Activated T-helper 17 cell treated with anti-CD3 and anti-CD28 coated beads, Interleukin-2, amount 50 U/mL, for 72 hours (primary cell): Measurements from ENCODE around the gene EHBP1. TPM values are rescaled to one million over a fixed set of nuclear protein-coding genes. Genes with fewer than 3 reads are reported as not detected.

Experiments
- ATAC-seq: fragments of 150-1000 bp; cut with Tn5 transposase; replicated peaks from 2 replicates; pipeline ENCODE4 v1.10.0; 2021; ENCODE audit warnings: mild to moderate bottlenecking, moderate library complexity
- H3K27ac Mint-ChIP-seq: one replicate; pipeline ENCODE4 v1.8.0; 2022; ENCODE audit warnings: mixed read lengths
- H3K27me3 Mint-ChIP-seq: one replicate; pipeline ENCODE4 v1.8.0; 2022; ENCODE audit warnings: mixed read lengths
- H3K36me3 Mint-ChIP-seq: one replicate; pipeline ENCODE4 v1.8.0; 2022; ENCODE audit warnings: low read depth, mild to moderate bottlenecking, mixed read lengths
- H3K4me1 Mint-ChIP-seq: one replicate; pipeline ENCODE4 v1.8.0; 2022; ENCODE audit warnings: mixed read lengths
- H3K4me3 Mint-ChIP-seq: one replicate; pipeline ENCODE4 v1.8.0; 2022; ENCODE audit warnings: mild to moderate bottlenecking, mixed read lengths
- H3K9me3 Mint-ChIP-seq: one replicate; pipeline ENCODE4 v1.8.0; 2022; ENCODE audit warnings: mixed read lengths
- total RNA-seq, 2 donors: library from RNA; stranded (reverse); gene quantifications; one replicate each; pipeline ENCODE4 v1.2.3, GENCODE V29; 2022

Gene EHBP1
- total RNA-seq, 2 donors from 2014 or later: 21.5 to 22.0 TPM

DNA sequence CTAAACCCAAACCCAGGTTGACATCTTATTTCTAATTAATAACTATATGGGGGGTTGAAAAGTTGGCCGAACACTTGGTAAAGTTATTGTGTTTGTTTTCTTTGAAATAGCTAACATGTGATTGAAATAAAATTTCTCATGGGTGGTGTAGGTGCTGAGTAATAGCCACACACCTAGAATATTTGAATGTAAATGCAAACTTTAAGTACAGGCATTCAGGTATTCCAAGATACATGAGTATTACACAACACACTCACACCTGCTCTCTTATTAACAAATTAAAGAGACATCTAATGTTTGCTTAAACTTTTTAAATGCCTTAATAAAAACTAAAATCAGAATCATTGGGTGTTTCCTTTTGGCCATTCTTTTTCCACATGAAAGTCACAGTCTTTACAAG, 165.5 kb downstream of the EHBP1 start:
- peaks cover 76% of the 10 kb centered on the region for H3K36me3 Mint-ChIP-seq
- no peak overlapping the region for H3K4me3 Mint-ChIP-seq
- no peak overlapping the region for H3K27ac Mint-ChIP-seq
- H3K27me3 Mint-ChIP-seq: no peaks in the 10 kb centered on the region
- no peaks in the 10 kb centered on the region for H3K4me1 Mint-ChIP-seq
- no peak for ATAC-seq
- H3K9me3 Mint-ChIP-seq: peaks cover 14% of the 10 kb centered on the region

DNA sequence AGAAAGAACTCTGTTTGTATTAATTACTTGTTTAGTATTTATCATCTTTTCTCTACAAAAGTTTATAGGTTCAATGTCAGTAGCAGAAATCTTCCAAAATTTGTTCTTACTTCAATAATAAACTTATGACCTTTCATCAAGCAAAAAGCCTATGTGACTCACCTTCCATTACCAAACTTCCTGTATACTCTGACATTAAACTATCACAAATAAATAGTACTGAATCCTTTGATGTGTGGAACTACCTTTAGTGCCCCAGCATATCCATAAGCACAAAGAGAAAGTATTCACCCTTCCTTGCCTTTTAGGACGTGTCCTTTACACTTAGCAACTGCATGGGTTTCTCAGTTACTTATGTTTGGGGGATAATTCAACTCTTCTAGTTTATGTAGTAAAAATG, 166.0 kb downstream of the EHBP1 start:
- Mint-ChIP-seq H3K27me3 (no peaks in the 10 kb centered on the region), H3K27ac (no peak overlapping the region), H3K4me3 (no peak overlapping the region), H3K4me1 (no peaks in the 10 kb centered on the region), H3K36me3 (peaks cover 76% of the 10 kb centered on the region), H3K9me3 (peaks cover 20% of the 10 kb centered on the region)
- ATAC-seq: no peak

DNA sequence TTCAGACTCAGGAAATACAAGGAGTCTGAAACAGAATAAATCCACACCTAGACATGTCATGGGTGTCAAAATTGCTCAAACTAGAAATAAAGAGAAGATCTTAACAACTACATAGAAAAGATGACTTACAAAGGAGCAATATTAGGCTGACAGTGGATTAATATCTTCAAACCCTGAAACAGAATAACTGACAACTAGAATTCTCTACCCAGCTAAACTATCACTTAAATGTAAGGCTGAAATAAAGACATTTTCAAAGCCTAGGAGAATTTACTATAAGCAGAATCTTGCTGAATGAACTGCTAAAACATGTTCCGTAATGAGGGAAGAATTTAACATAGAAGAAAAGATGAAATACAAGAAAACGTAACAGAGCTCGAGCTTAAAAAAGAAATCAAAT, 168.1 kb downstream of the EHBP1 start:
- Mint-ChIP-seq H3K4me3 (no peak overlapping the region), H3K4me1 (no peaks in the 10 kb centered on the region), H3K27ac (no peak overlapping the region), H3K36me3 (peaks cover 79% of the 10 kb centered on the region), H3K27me3 (no peaks in the 10 kb centered on the region), H3K9me3 (peaks cover 24% of the 10 kb centered on the region)
- ATAC-seq: no peak

DNA sequence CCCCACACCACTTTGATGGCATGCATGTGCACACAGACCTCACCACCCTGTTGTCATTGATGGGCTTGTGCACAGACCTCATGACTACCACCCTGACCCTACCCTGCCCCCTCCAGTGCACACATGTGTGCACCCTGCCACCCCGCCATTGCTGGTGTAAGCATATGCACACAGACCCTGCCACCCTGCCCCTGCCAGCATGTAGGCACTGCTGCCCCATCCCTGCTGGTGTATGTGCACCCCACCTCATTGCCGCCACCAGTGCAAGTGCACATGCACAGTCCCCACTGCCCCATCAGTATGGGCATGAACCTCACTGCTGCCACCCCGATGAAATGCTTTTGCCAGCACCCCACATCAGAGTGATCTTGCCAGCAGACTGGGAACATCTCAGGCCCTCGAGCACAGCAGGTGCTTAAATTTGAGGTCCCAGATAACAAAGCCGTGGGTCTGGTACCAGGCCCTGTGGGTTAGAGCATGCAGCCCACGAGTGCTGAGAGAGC, 169.4 kb downstream of the EHBP1 start:
- Mint-ChIP-seq H3K9me3 (peaks cover 19% of the 10 kb centered on the region), H3K4me3 (no peak overlapping the region), H3K27me3 (no peaks in the 10 kb centered on the region), H3K4me1 (no peaks in the 10 kb centered on the region), H3K27ac (no peak overlapping the region), H3K36me3 (peaks cover 70% of the 10 kb centered on the region)
- no peak for ATAC-seq

DNA sequence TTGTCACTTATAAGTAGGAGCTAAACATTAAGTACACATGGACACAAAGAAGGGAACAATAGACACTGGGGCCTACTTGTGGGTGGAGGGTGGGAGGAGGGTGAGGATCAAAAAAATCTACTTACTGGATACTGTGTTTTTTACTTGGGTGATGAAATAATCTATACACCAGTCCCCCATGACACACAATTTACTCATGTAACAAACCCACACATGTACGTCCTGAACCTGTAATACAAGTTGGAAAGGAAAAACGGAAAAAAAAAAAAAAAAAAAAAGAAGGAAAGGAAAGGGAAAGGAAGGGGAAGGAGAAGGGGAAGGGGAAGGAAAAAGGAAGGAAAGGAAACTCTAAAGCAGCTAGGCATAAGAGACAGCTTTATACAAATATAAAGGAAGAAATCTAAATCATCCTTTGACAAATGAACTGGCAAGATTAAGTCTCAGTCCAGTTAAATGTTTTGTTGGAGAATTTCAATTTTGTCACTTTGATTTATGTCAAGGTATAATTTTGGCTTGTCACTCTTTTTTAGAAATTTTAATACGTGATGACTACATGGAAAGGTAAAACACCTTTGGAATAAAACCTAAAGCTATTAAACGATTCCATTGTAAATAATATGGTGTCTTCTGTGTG, 175.8 kb downstream of the EHBP1 start:
- ATAC-seq: no peak
- H3K36me3 Mint-ChIP-seq: peaks cover 28% of the 10 kb centered on the region
- no peaks in the 10 kb centered on the region for H3K27me3 Mint-ChIP-seq
- peaks cover 7% of the 10 kb centered on the region for H3K9me3 Mint-ChIP-seq
- H3K4me3 Mint-ChIP-seq: no peak overlapping the region
- no peak overlapping the region for H3K27ac Mint-ChIP-seq
- H3K4me1 Mint-ChIP-seq: no peaks in the 10 kb centered on the region

DNA sequence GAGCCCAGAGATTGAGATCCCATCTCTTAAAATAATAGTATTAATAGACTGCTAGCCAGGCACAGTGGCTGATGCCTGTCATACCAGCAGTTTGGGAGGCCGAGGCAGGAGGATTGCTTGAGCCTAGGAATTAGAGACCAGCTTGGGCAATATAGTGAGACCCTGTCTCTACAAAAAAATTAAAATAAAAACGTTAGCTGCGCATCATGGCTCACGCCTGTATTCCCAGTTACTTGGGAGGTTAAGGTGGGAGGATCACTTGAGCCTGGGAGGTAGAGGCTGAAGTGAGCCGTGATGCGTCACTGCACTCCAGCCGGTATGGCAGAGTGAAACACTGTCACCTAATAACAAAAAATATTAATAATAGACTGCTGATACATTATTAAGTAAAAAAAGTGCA, 178.1 kb downstream of the EHBP1 start:
- no peak for ATAC-seq

DNA sequence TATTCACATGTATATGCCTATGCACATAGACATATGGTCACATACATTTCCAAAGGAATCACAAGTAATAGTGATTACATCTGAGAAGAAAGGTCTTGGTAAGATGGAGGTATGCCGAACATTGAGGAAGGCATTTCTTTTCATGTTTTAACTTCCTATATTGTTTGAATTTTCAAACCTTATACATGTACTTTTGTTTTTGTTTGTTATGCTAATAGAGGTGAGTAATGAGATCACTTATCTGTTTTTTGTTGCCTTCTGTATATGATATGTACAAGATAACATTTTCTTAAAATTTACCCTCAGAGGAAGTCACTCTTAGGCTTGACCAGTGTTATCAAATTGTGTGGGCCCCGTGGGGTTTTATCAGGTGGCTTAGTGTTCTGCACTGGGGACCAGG, 178.6 kb downstream of the EHBP1 start:
- no peak for ATAC-seq
- peaks cover 6% of the 10 kb centered on the region for H3K36me3 Mint-ChIP-seq
- H3K27ac Mint-ChIP-seq: no peak overlapping the region
- H3K4me1 Mint-ChIP-seq: no peaks in the 10 kb centered on the region
- H3K27me3 Mint-ChIP-seq: no peaks in the 10 kb centered on the region
- H3K4me3 Mint-ChIP-seq: no peak overlapping the region
- no peaks in the 10 kb centered on the region for H3K9me3 Mint-ChIP-seq

More for the DNA sequence above, 178.1 kb downstream of the EHBP1 start:
- H3K4me3 Mint-ChIP-seq: no peak overlapping the region
- no peak overlapping the region for H3K27ac Mint-ChIP-seq
- no peaks in the 10 kb centered on the region for H3K27me3 Mint-ChIP-seq
- H3K4me1 Mint-ChIP-seq: no peaks in the 10 kb centered on the region
- H3K9me3 Mint-ChIP-seq: no peaks in the 10 kb centered on the region
- H3K36me3 Mint-ChIP-seq: peaks cover 6% of the 10 kb centered on the region

DNA sequence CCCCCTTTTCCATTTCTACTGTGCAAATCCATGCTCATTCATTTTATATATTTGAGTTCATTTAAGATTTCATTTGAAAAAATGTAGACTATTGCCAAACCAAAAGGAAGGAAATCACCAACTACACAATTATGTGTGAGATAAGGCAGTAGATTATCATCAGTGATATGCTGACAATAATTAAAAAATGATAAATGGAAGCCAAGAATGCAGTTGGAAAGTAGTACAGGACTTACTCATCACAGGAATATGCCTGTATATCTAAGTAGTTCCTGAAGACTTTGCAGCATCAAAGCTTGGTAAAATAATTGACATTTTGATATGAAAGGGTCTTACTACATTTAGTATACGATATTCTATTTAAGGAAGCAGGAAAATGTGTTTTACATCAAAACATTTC, 179.0 kb downstream of the EHBP1 start:
- Mint-ChIP-seq H3K36me3 (peaks cover 6% of the 10 kb centered on the region), H3K9me3 (no peaks in the 10 kb centered on the region), H3K4me3 (no peak overlapping the region), H3K4me1 (no peaks in the 10 kb centered on the region), H3K27me3 (no peaks in the 10 kb centered on the region), H3K27ac (no peak overlapping the region)
- ATAC-seq: no peak

DNA sequence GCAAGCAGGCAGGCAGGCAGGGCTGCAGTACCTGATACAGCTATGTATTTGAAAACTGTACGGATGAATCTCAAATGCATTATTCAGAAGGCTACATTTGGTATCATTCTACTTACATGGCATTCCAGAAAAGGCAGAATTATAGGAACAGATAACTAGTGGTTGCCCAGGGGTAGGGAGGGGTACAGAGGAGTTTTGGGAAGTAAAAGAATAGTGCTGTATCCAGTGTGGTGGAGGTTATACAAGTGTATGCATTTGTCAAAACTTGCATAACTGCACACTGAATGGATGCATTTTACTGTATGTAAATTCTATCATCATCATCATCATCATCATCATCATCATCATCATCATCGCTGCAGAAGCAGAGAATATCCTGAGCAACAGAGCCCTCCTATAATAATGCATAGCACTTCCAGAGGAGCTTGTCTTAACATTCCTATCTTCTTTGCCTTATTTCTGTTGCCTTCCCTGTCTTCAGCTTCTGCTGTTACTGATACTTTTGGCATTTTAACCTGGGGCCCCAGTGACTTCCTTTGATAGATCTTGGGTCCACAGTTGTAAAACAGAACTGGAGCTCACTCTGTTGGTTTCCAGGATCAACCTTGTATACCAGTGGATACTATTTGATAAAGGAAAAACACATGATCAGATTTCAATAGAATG, 189.6 kb downstream of the EHBP1 start:
- Mint-ChIP-seq H3K36me3 (peaks cover 6% of the 10 kb centered on the region), H3K4me3 (no peak overlapping the region), H3K4me1 (no peaks in the 10 kb centered on the region), H3K9me3 (no peaks in the 10 kb centered on the region), H3K27me3 (no peaks in the 10 kb centered on the region), H3K27ac (no peak overlapping the region)
- no peak for ATAC-seq

DNA sequence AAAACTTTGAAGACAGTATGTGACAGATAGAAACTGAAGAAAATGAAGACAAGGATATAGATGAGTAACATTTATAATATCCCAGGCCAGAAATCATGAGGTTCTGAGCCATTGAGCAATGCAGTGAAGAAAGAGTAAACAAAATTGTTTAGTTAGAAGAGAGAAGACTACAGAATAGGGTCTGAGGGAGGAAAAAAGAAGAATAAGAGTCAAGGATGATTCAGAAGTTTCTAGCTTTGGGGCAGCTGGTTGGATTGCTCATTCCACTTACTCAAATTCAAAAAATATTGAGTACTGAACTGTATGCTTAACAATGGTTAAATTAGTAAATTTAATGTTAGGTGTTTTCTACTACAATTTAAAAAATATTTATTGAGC, 190.1 kb downstream of the EHBP1 start:
- no peak overlapping the region for H3K4me3 Mint-ChIP-seq
- H3K36me3 Mint-ChIP-seq: peaks cover 6% of the 10 kb centered on the region
- no peaks in the 10 kb centered on the region for H3K27me3 Mint-ChIP-seq
- no peaks in the 10 kb centered on the region for H3K4me1 Mint-ChIP-seq
- H3K9me3 Mint-ChIP-seq: no peaks in the 10 kb centered on the region
- H3K27ac Mint-ChIP-seq: no peak overlapping the region
- ATAC-seq: no peak

DNA sequence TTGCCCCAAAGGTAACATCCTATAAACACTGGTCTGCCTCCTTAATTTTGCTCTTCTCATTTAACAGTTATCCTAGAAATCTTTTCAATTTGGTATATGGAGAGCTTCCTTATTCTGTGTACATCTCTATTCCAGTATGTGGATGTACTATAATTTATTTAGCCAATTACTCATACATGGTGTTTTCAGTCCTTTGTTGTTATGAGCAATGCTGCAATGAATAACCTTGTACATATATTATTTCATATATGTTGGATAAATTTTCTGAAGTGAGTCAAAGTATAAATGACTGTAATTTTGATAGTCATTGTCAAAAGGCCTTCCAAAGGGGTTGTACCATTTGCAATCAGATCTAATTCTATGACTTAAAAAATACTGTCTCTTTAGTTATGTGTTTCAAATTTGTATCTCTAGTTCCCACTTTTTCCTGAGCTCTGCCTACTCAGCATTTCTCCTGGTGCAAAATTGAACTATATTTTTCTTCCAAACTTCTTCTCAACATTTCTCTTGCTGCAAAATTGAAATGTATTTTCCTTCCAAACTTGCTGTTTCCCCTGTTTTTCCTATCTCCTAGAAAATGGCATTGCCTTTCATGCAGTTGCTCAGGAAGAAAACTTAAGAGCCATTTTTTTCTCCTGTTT, 191.8 kb downstream of the EHBP1 start:
- H3K4me1 Mint-ChIP-seq: no peaks in the 10 kb centered on the region
- H3K27ac Mint-ChIP-seq: no peak overlapping the region
- no peak for ATAC-seq
- H3K4me3 Mint-ChIP-seq: no peak overlapping the region
- H3K9me3 Mint-ChIP-seq: no peaks in the 10 kb centered on the region
- H3K36me3 Mint-ChIP-seq: peaks cover 6% of the 10 kb centered on the region
- H3K27me3 Mint-ChIP-seq: no peaks in the 10 kb centered on the region

DNA sequence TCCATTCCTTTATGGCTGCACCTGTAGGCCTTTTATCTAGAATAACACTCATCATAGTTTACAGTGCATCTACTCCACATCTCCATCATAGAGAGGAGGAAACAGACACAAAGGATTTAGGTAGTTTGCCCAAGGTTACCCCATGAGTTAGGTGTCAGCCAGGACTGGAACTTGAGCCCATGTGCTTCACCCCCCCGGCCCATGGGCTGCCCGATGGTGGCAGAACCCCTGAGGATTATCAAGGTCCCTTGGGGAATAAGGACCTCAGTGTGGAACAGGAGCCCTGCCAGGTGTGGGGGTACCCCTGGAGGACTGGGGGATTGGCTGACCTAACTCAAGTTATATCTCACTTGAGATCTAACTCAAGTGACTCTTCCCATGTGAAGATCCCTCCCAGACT, 198.8 kb downstream of the EHBP1 start:
- H3K4me3 Mint-ChIP-seq: no peak overlapping the region
- H3K27ac Mint-ChIP-seq: no peak overlapping the region
- ATAC-seq: no peak
- H3K27me3 Mint-ChIP-seq: no peaks in the 10 kb centered on the region
- H3K9me3 Mint-ChIP-seq: no peaks in the 10 kb centered on the region
- H3K4me1 Mint-ChIP-seq: peaks cover 3% of the 10 kb centered on the region
- H3K36me3 Mint-ChIP-seq: no peaks in the 10 kb centered on the region

DNA sequence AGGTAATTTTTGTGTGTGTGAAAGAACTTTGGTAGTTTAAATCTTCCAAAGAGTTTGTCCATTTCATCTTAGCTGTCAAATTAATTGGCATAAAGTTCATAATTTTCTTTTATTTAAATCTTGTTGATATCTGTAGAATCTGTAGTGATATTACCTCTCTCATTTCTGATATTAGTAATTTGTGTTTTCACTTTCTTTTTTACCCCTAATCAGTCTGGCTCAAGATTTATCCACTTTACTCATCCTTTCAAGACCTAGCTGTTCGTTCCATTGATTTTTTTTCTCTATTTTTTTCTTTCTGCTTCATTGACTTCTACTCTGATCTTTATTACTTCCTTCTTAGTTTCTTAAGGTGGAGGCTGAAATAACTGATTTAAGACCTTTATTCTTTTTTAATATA, 202.6 kb downstream of the EHBP1 start:
- H3K9me3 Mint-ChIP-seq: no peaks in the 10 kb centered on the region
- no peaks in the 10 kb centered on the region for H3K27me3 Mint-ChIP-seq
- no peak overlapping the region for H3K27ac Mint-ChIP-seq
- H3K36me3 Mint-ChIP-seq: no peaks in the 10 kb centered on the region
- no peak overlapping the region for H3K4me3 Mint-ChIP-seq
- no peak for ATAC-seq
- peaks cover 3% of the 10 kb centered on the region for H3K4me1 Mint-ChIP-seq

DNA sequence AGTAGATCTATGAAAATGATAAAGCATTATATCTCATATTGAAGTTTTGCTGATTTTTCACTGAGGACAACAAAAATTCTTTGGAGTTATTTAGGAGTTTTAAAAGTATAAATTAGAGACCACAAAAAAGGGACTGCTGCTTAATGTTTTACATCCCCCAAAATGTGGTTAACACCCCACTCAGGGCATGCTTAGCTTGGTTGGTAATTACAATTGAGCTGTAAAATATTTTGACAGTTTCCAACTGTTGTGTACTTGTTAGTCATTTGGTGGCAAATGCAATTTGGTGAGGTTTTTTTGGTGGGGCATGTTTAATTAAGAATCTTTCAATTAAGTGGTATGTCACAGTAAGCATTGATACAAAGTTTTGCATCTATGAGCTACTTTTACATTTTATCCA, 207.8 kb downstream of the EHBP1 start:
- no peak for ATAC-seq
- no peak overlapping the region for H3K4me3 Mint-ChIP-seq
- H3K27ac Mint-ChIP-seq: no peak overlapping the region
- H3K27me3 Mint-ChIP-seq: no peaks in the 10 kb centered on the region
- no peaks in the 10 kb centered on the region for H3K36me3 Mint-ChIP-seq
- H3K9me3 Mint-ChIP-seq: no peaks in the 10 kb centered on the region
- no peaks in the 10 kb centered on the region for H3K4me1 Mint-ChIP-seq

DNA sequence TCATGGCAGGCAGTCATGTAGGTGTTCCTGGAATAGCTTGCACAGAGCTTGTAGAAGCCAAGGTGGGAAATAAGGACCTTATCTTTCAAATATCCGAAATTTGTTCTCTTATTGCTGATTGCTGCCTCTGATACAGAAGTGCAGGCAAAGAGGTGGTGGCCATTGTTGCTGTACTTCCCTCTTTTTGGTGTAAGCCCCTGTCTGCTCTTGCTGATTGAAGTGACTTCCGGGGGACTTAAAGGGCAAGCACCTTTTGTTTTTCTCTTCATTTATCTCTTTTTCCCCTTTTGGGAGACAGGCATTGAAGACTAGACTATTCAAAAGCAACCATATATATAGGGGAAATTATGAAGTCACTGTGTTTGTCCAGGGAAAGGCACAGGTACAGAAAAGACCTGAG, 213.5 kb downstream of the EHBP1 start:
- Mint-ChIP-seq H3K9me3 (peaks cover 8% of the 10 kb centered on the region), H3K4me1 (no peaks in the 10 kb centered on the region), H3K27me3 (no peaks in the 10 kb centered on the region), H3K4me3 (no peak overlapping the region), H3K36me3 (peaks cover 17% of the 10 kb centered on the region), H3K27ac (no peak overlapping the region)
- ATAC-seq: no peak
